ENCODE data around the gene CALCA.

Gene CALCA

GRCh38 chr11:14932447-14932846 lies 39.7 kb downstream of the CALCA start:
- no peak for DNase-seq
- peaks cover 6% of the 10 kb centered on the region for H3K9me3 ChIP-seq (ENCODE audit: control insufficient read depth, low read length)
- H3K36me3 ChIP-seq (ENCODE audit: control insufficient read depth in 1 of 2, insufficient read depth in 2 of 2, low read depth in 1 of 2, low read length in 2 of 2): no peaks in the 10 kb centered on the region
- no peak overlapping the region for H2AFZ ChIP-seq (ENCODE audit: low read depth, low read length)
- peak overlapping the region in 1 of 2 experiments; percentile 26 for H3K14ac ChIP-seq (ENCODE audit: low read length in 2 of 2)
- H3K27me3 ChIP-seq (ENCODE audit: control insufficient read depth in 1 of 2, insufficient read depth in 1 of 2, low read length in 2 of 2): no peaks in the 10 kb centered on the region
- H3K18ac ChIP-seq (ENCODE audit: low read depth in 1 of 2, low read length in 2 of 2): no peak overlapping the region
- no peak overlapping the region for H2BK120ac ChIP-seq (ENCODE audit: low read depth, low read length)
- no peaks in the 10 kb centered on the region for H3K4me1 ChIP-seq (ENCODE audit: control insufficient read depth, insufficient read depth, low read depth, low read length)
- H3K9ac ChIP-seq (ENCODE audit: low read length): no peak overlapping the region
- no peak overlapping the region for H3K4ac ChIP-seq (ENCODE audit: low read depth in 1 of 2, low read length in 2 of 2)
- H3K4me2 ChIP-seq (ENCODE audit: low read length, poor library complexity, severe bottlenecking): no peak overlapping the region
- H2AK5ac ChIP-seq (ENCODE audit: low read length, severe bottlenecking): no peak overlapping the region
- H3K4me3 ChIP-seq (ENCODE audit: insufficient read depth in 1 of 2, low read depth in 1 of 2, low read length in 2 of 2): no peak overlapping the region
- no peak overlapping the region for H2BK5ac ChIP-seq (ENCODE audit: low read depth, low read length, poor library complexity, severe bottlenecking)
- H4K91ac ChIP-seq (ENCODE audit: low read length): no peak overlapping the region
- no peak overlapping the region for H2BK15ac ChIP-seq (ENCODE audit: low read depth, poor library complexity, severe bottlenecking)
- no peak overlapping the region for H3K23ac ChIP-seq (ENCODE audit: low read length in 2 of 2)
- no peak overlapping the region for H3K27ac ChIP-seq (ENCODE audit: low read length, poor library complexity, severe bottlenecking)
- no peak overlapping the region for H2BK12ac ChIP-seq (ENCODE audit: low read length in 2 of 2)
- no peaks in the 10 kb centered on the region for H3K79me1 ChIP-seq (replicated peaks; ENCODE audit: low read length, poor library complexity, severe bottlenecking)
- no peak overlapping the region for H4K8ac ChIP-seq (ENCODE audit: low read length)

DNA sequence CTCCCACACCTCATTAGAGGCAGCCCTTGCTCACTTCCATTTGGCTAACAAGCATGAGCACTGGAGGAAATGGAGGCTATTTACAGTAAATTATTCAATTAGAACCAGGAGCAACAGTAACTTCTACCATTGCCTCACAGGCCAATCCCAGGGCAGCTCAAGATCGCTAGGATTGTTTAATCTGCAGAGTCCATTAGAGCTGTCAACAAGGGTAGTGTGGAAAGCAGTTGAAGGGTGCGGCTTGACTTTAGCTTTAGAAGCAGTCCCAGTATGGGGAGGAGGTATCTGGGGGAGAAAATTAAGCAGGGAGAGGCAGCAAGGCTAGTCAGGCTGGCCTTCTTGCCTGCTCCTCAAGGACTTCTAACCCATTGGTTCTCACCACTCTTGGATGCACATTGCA lies 41.8 kb downstream of the CALCA start:
- no peaks in the 10 kb centered on the region for H3K4me1 ChIP-seq (ENCODE audit: control insufficient read depth, insufficient read depth, low read depth, low read length)
- 87% methylated on average over 2 of the region's 2 CpGs for WGBS

GRCh38 chr11:14927146-14927545 lies 45.0 kb downstream of the CALCA start:
- H3K23ac ChIP-seq (ENCODE audit: low read length in 2 of 2): no peak overlapping the region
- no peak overlapping the region for H4K91ac ChIP-seq (ENCODE audit: low read length)
- H3K9ac ChIP-seq (ENCODE audit: low read length): no peak overlapping the region
- H2AFZ ChIP-seq (ENCODE audit: low read depth, low read length): no peak overlapping the region
- H3K36me3 ChIP-seq (ENCODE audit: control insufficient read depth in 1 of 2, insufficient read depth in 2 of 2, low read depth in 1 of 2, low read length in 2 of 2): no peaks in the 10 kb centered on the region
- H2BK5ac ChIP-seq (ENCODE audit: low read depth, low read length, poor library complexity, severe bottlenecking): no peak overlapping the region
- no peak overlapping the region for H3K14ac ChIP-seq (ENCODE audit: low read length in 2 of 2)
- no peak overlapping the region for H3K27ac ChIP-seq (ENCODE audit: low read length, poor library complexity, severe bottlenecking)
- H2BK120ac ChIP-seq (ENCODE audit: low read depth, low read length): no peak overlapping the region
- no peak overlapping the region for H3K4ac ChIP-seq (ENCODE audit: low read depth in 1 of 2, low read length in 2 of 2)
- no peak overlapping the region for H4K8ac ChIP-seq (ENCODE audit: low read length)
- H2BK12ac ChIP-seq (ENCODE audit: low read length in 2 of 2): no peak overlapping the region
- no peak overlapping the region for H3K18ac ChIP-seq (ENCODE audit: low read depth in 1 of 2, low read length in 2 of 2)
- H3K4me2 ChIP-seq (ENCODE audit: low read length, poor library complexity, severe bottlenecking): no peak overlapping the region
- no peaks in the 10 kb centered on the region for H3K79me1 ChIP-seq (replicated peaks; ENCODE audit: low read length, poor library complexity, severe bottlenecking)
- DNase-seq: no peak
- no peak overlapping the region for H3K4me3 ChIP-seq (ENCODE audit: insufficient read depth in 1 of 2, low read depth in 1 of 2, low read length in 2 of 2)
- H3K4me1 ChIP-seq (ENCODE audit: control insufficient read depth, insufficient read depth, low read depth, low read length): no peaks in the 10 kb centered on the region
- no peak overlapping the region for H2BK15ac ChIP-seq (ENCODE audit: low read depth, poor library complexity, severe bottlenecking)
- peaks cover 6% of the 10 kb centered on the region for H3K9me3 ChIP-seq (ENCODE audit: control insufficient read depth, low read length)
- peaks cover 0 to 17% of the 10 kb centered on the region in 2 experiments for H3K27me3 ChIP-seq (ENCODE audit: control insufficient read depth in 1 of 2, insufficient read depth in 1 of 2, low read length in 2 of 2)
- H2AK5ac ChIP-seq (ENCODE audit: low read length, severe bottlenecking): no peak overlapping the region

More for the DNA sequence above, 41.8 kb downstream of the CALCA start:
- Histone ChIP-seq H3K36me3 (ENCODE audit: control insufficient read depth in 1 of 2, insufficient read depth in 2 of 2, low read depth in 1 of 2, low read length in 2 of 2) (no peaks in the 10 kb centered on the region), H2AFZ (ENCODE audit: low read depth, low read length) (no peak overlapping the region), H3K4me3 (ENCODE audit: insufficient read depth in 1 of 2, low read depth in 1 of 2, low read length in 2 of 2) (no peak overlapping the region), H2BK5ac (ENCODE audit: low read depth, low read length, poor library complexity, severe bottlenecking) (no peak overlapping the region), H4K91ac (ENCODE audit: low read length) (no peak overlapping the region), H3K14ac (ENCODE audit: low read length in 2 of 2) (no peak overlapping the region), H3K9ac (ENCODE audit: low read length) (no peak overlapping the region), H2AK5ac (ENCODE audit: low read length, severe bottlenecking) (no peak overlapping the region), H3K18ac (ENCODE audit: low read depth in 1 of 2, low read length in 2 of 2) (no peak overlapping the region), H2BK12ac (ENCODE audit: low read length in 2 of 2) (no peak overlapping the region), H3K4ac (ENCODE audit: low read depth in 1 of 2, low read length in 2 of 2) (no peak overlapping the region), H3K4me2 (ENCODE audit: low read length, poor library complexity, severe bottlenecking) (no peak overlapping the region), H2BK15ac (ENCODE audit: low read depth, poor library complexity, severe bottlenecking) (no peak overlapping the region), H3K27ac (ENCODE audit: low read length, poor library complexity, severe bottlenecking) (no peak overlapping the region), H3K79me1 (replicated peaks; ENCODE audit: low read length, poor library complexity, severe bottlenecking) (no peaks in the 10 kb centered on the region), H3K9me3 (ENCODE audit: control insufficient read depth, low read length) (peaks cover 6% of the 10 kb centered on the region), H3K27me3 (ENCODE audit: control insufficient read depth in 1 of 2, insufficient read depth in 1 of 2, low read length in 2 of 2) (no peaks in the 10 kb centered on the region), H3K23ac (ENCODE audit: low read length in 2 of 2) (no peak overlapping the region), H2BK120ac (ENCODE audit: low read depth, low read length) (no peak overlapping the region), H4K8ac (ENCODE audit: low read length) (no peak overlapping the region)
- no peak for DNase-seq

- WGBS: 89% methylated on average over 3 of the region's 3 CpGs
- no peak overlapping the region for H3K23ac ChIP-seq (ENCODE audit: low read length in 2 of 2)
- no peaks in the 10 kb centered on the region for H3K36me3 ChIP-seq (ENCODE audit: control insufficient read depth in 1 of 2, insufficient read depth in 2 of 2, low read depth in 1 of 2, low read length in 2 of 2)
- no peak overlapping the region for H3K9ac ChIP-seq (ENCODE audit: low read length)
- H3K4me3 ChIP-seq (ENCODE audit: insufficient read depth in 1 of 2, low read depth in 1 of 2, low read length in 2 of 2): no peak overlapping the region
- H3K4ac ChIP-seq (ENCODE audit: low read depth in 1 of 2, low read length in 2 of 2): no peak overlapping the region
- H2BK120ac ChIP-seq (ENCODE audit: low read depth, low read length): no peak overlapping the region
- no peak overlapping the region for H2BK12ac ChIP-seq (ENCODE audit: low read length in 2 of 2)
- DNase-seq: no peak
- H3K27ac ChIP-seq (ENCODE audit: low read length, poor library complexity, severe bottlenecking): no peak overlapping the region
- no peak overlapping the region for H3K14ac ChIP-seq (ENCODE audit: low read length in 2 of 2)
- no peak overlapping the region for H3K4me2 ChIP-seq (ENCODE audit: low read length, poor library complexity, severe bottlenecking)
- H2BK15ac ChIP-seq (ENCODE audit: low read depth, poor library complexity, severe bottlenecking): no peak overlapping the region
- no peaks in the 10 kb centered on the region for H3K4me1 ChIP-seq (ENCODE audit: control insufficient read depth, insufficient read depth, low read depth, low read length)
- no peak overlapping the region for H4K8ac ChIP-seq (ENCODE audit: low read length)
- H3K27me3 ChIP-seq (ENCODE audit: control insufficient read depth in 1 of 2, insufficient read depth in 1 of 2, low read length in 2 of 2): peaks cover 0 to 22% of the 10 kb centered on the region in 2 experiments
- no peaks in the 10 kb centered on the region for H3K79me1 ChIP-seq (replicated peaks; ENCODE audit: low read length, poor library complexity, severe bottlenecking)
- no peak overlapping the region for H2AFZ ChIP-seq (ENCODE audit: low read depth, low read length)
- H3K9me3 ChIP-seq (ENCODE audit: control insufficient read depth, low read length): peaks cover 6% of the 10 kb centered on the region
- H4K91ac ChIP-seq (ENCODE audit: low read length): no peak overlapping the region
- no peak overlapping the region for H2BK5ac ChIP-seq (ENCODE audit: low read depth, low read length, poor library complexity, severe bottlenecking)
- H2AK5ac ChIP-seq (ENCODE audit: low read length, severe bottlenecking): no peak overlapping the region
- H3K18ac ChIP-seq (ENCODE audit: low read depth in 1 of 2, low read length in 2 of 2): no peak overlapping the region
These were observed 47.8 kb downstream of the CALCA start for GRCh38 chr11:14924318-14924717.

Measured in mesenchymal stem cell (in vitro differentiated cells and primary cell).